Hepatocyte (in vitro differentiated cells): ENCODE measurements around the gene FBXL20.

Experiments
- CTCF ChIP-seq: fragments of 200-600 bp; sonication (generic); IDR thresholded peaks from 2 replicates; pipeline ENCODE4 v1.5.1; 2016; ENCODE audit warnings: antibody characterized with exemption, mild to moderate bottlenecking; ENCODE audit not compliant: poor library complexity
- EZH2 ChIP-seq: fragments of 200-600 bp; sonication (generic); IDR thresholded peaks from 2 replicates; pipeline ENCODE4 v1.6.1; 2016; ENCODE audit warnings: antibody characterized with exemption, mild to moderate bottlenecking, borderline replicate concordance
- EZH2phosphoT487 ChIP-seq: fragments of 200-600 bp; sonication (generic); IDR thresholded peaks from one replicate; pipeline ENCODE4 v1.6.1; 2018; ENCODE audit warnings: antibody characterized with exemption, mild to moderate bottlenecking, low read depth, moderate library complexity; ENCODE audit not compliant: unreplicated experiment, severe bottlenecking

GRCh38 chr17:39212841-39213480, 188.5 kb downstream of the FBXL20 start:
- TF ChIP-seq CTCF (no peak), EZH2 (no peak), EZH2phosphoT487 (no peak)
